Raji (cell line): Measurements from ENCODE around the gene NKX2-3.

Experiments
- POLR2A ChIP-seq: IDR thresholded peaks from 2 replicates; pipeline ENCODE4 v1.6.1; 2011; ENCODE audit warnings: low read depth, low read length, control low read depth; ENCODE audit not compliant: insufficient read depth

Gene NKX2-3

DNA sequence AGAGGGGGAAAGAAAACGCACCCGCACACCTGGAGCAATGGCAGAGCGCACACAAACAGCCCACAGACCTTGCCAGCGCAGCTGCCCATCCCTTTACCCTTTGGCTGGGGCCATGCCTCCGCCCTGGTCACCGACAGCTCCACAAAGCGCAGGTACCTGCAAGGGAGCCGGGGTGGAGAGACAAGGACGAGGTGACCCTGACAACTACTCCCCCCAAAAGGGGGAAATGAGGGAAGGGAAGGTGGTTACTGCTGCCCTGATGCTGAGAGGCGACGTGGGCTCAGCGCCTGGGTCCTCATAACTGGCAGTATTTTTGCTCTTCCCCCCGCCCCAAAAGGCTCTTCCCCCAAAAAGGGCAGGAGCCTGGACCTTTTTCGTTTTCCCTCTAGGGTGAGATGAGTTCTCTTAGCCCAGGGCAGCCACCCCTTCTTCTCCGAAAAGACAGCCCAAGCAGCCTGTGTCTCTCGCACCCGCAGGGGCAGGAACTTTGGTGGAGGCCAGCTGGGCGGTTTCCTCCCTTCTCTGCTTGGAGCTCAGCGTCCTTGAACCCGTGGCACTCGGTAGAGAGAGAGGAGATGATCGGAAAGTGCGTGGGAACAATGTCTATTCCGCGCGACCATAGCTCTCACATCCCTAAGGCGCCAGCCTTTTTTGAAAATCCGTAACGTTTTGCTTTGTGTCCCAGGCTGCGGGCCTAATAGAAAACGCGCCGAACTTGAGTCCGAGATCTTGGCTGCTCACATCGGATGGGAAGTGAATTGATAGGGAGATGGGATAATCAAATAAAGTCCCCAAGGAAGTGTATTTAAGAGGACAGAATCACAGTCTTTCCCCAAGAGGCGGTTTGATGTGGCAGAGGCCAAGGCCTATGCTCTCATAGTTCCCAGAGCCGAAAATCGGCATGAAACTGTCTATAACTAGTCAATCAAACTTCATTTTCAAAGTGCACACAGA lies 1.0 kb downstream of the NKX2-3 start:
- no peak for TF ChIP-seq POLR2A

DNA sequence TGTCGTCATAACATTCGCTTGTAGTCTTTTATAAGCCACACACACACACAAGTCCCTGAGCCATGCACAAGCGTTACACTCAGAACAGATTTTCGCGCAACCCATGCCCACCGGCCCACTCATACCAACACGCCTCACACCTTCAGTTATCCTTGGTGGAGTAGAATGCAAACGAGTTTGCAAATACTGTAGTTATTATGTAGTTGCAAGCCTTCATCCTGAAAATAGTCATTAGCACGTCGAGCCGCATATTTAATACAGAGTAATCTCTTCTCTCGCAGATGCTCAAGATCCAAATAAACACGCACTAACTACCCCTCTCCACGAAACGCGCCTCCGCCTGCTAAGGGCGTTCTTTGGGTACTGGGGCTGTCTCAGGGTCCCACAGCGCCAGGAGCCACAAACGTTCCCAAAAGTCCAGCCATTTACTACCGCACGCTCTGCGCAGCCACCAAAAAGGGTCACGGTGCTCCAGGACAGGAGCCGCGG lies 1.8 kb downstream of the NKX2-3 start:
- no peak for TF ChIP-seq POLR2A

DNA sequence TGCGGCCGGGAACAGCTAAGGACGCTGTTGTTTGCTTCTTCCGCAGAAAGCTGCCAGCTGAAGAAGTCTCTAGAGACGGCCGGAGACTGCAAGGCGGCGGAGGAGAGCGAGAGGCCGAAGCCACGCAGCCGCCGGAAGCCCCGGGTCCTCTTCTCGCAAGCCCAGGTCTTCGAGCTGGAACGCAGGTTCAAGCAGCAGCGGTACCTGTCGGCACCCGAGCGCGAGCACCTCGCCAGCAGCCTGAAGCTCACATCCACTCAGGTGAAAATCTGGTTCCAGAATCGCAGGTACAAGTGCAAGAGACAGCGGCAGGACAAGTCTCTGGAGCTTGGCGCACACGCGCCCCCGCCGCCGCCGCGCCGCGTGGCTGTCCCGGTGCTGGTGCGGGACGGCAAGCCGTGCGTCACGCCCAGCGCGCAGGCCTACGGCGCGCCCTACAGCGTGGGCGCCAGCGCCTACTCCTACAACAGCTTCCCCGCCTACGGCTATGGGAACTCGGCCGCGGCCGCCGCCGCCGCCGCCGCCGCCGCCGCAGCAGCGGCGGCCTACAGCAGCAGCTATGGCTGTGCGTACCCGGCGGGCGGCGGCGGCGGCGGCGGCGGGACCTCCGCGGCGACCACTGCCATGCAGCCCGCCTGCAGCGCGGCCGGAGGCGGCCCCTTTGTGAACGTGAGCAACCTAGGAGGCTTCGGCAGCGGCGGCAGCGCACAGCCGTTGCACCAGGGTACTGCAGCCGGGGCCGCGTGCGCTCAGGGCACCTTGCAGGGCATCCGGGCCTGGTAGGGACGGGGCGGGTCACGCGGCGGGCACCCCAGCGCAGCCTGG lies 2.4 kb downstream of the NKX2-3 start:
- TF ChIP-seq POLR2A, result no peak

DNA sequence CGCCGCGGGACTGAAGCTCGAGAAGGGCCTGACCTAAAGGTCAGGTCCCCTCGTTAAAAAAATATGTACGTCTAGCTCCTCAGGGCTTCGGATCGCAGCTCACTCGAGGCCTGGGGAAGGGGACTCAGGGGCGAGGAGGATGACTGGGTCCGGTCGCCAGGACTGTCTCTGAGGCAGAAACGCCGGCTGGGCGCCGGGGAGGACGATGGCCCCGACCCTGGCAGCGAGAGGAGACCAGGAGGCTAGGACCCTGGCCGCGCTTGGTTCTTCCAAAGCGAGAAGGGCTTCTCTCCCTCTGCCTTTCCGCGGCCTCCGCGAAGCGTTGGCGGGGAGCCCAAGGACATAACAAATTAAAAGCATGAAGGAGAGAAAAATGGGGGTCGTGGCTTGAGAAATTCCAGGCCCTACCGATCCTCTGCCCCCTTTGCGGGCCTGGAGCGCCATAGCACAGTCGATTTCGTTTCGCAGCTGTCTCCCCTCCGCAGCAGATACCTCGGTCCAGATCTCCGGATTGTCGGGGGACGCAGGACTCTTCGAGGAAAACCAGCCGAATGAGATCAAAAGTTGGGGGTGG lies 3.1 kb downstream of the NKX2-3 start:
- no peak for TF ChIP-seq POLR2A

DNA sequence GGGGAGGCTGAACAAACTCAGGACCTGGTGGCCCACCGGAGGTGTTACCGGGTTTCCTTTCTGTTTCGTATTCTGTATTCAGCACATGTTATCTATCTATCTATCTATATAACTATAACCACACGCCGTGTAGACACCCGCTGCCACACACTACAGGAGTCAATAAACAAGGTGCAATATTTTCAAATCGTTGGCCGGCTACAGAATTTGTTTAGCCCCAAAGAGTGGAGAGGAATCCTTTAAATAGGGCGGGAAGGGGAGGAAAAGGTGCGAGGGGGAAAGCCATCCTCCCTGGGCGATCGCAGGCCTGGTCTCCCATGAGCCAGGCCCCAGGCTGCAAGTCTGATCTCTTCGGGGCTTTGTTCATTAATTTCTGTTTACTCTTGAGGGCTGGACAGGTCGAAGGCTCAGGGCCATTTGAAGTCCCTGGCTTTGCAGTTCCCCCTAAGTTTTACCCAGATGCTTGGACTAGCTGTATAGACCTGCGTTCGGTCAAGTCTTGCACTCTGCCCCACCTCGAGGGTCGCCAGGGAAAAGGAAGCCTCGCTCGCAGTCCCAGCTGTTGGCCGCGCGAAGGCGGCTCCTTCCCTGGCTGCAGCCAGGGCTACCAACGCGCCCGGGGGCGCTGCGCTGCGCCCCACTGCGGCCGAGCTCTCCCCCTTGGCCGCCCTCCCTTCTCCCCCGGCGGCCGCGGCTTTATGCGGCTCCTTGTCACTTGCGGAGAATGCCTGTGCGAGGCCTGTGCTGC lies 3.8 kb downstream of the NKX2-3 start:
- no peak for TF ChIP-seq POLR2A

DNA sequence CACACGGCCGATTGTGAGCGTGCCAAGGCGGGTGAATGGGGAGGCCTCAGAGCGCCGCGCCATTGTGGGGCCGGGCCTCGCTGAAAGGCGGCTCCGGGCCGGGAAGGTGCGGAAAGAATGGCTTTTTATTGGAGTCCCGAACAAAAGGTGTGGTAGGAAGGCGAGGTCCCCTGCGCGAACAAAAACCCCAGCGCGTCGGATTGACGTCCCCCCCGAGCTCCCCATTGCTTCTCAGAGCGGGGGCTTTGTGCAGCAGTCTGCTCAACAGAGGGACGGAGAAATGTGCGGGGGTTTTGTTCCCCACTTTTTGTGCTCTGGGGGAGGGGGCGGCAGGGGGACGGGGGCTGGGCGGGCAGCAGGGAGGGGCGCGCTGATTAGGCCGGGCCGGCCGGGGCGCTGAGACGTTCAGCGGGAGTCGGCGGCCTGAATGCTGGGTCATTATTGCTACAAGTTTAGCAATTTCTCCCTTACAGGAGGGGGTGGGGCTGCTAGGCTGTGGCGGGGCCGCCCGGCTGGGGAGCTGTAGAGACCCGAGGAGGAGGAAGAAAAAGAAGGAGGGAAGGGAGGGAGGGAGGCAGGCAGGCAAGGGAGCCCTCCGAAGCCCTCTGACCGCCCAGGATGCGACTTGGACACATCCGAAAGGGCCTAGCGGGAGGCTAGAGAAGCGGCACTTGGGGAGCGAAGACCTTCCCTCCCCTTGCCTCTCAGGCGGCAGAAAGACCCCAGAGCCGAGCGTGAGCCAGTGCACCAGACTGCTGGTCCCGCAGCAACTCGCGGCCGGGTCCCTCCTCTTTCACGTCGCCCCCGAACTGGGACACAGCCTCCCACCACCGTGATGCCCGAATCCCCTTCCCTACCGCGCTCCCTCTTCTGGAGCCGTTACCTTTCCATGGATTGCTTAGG lies 4.6 kb downstream of the NKX2-3 start:
- no peak for TF ChIP-seq POLR2A

DNA sequence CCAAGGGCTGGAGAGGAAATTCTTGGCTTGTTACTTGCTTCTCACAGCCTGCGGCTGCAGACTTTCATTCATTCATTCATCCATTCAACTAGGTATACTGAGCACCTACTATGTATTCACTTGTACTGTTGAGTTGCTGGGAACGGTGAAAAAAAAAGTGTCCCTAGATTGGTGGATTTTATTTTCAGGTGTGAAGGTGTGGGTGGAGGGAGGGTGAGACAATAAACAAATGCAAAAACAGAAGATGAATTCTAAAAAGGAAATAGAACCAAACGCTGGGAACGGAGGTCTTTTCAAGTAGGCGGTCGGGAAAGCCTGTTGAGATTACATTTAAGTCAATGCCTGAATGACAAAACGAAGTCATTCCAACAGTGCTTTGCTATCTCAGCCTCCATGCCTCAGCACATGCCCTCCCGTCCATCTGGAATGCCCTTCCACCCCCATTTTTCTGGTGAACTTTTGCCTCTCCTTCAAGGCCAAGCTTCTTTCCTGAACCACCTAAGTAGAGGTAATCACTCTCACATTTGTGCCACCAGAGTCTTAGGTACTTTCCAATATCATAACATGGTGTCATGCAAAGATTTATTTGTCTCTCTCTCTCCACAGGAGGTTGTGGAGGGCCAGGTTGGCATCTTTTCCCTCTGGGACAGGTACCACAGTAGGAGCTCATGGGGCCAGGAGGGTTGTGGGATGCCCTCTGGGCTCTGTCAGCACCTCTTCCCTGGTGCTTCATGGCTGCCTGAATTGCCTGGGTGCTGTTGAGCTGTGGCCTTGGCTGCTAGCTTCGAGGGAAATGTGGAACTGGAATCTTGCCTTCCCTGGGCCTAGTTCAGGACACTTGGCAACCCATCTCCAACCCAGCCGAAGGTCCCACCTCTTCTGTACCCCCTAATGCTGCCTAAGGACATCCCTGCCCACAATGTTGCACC lies 5.5 kb downstream of the NKX2-3 start:
- TF ChIP-seq POLR2A, result no peak

DNA sequence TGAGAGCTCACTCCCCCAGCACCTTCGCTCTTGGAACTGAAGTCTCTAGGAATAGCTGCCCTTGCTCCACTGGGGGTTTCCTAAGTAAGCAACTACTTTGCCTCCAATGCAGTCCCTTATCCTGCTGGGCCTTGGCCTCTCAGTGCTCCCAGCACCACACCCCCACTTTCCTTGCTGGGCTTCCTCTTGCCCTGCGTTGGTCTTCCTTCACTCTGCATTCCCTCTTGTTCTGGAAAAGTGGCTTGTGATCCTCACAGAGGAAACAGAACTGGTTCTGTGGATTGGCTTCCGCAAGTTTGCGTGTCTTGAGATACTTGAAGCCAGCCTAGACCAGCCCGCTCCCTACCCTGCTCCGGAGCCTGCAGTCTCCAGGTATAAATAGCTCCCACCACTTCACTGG lies 6.4 kb downstream of the NKX2-3 start:
- TF ChIP-seq POLR2A, result no peak

DNA sequence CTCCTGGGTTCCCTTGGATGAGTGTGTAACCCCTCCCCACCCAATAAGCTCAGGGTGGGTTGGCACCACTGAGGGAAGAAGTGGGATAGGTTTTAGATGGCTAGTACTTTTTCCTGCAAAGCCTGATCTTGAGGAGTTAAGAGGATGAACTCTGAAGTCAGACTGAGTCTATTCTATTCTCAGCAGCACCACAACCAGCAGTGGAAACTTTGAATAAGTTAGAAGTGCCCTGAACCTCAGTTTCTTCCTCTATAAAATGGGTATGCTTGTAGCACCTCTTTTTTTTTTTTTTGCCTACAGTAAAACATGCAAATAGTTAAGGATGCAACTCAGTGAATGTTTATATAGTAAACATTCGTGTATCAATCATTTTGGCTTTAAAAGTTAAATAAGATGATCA lies 7.1 kb downstream of the NKX2-3 start:
- TF ChIP-seq POLR2A, result no peak

DNA sequence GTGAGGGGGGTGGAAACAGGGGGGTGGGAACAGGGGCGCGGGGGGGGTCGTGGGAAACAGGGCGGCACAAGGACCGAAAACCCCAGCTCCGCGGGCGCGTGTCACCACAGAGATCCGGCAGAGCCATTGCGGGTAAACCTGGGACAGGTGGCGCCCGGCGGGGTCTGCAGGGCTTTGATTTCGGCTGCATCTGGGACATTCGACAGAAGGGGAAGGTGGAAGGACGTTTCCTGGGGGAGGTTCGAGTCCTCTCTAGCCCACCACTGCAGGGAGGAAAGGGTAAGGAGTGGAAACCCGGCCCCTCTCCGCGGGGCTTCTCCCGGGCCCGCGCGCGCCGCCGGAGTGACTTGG lies 7.5 kb downstream of the NKX2-3 start:
- TF ChIP-seq POLR2A, result no peak

DNA sequence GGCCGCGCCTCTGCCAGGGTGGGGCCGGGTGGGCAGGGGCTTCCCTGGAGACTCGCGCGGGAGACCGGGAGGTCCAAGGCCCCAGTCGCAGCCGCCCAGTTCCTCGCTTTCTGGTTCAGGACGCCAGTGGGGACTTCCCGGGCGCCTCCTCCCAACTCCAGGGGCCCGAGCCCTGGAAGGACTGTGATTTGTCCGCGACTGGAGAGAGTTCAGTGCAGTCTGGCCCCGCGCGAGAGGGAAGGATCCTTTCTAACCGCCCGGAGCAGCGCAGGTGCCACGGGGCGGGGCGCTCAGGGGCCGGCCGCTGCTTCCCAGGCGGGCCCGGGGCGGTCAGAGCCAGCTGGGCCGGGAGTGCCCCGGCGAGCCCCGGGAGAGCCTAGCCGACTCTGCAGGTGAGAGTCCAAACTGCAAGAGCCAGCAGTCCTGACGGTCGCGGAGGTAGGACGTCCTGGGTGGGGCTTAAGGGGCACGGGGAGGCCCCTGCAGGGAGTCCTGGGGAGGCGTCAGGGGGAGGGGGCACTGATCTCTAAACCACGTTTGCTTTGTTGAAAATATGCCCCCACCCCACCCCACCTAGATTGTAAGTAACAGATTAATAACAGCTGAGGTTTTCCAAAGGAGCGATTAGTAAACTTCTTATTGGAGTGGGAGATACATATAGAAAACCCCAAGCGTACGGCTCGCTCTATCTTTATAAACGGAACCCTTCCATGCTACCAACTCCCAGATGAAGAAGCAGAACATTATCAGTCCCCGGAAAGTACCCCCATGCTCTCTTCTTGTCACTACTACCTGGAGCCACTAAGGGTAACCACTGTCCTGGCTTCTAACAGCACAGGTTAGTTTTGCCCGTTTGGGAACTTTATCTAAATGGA lies 8.2 kb downstream of the NKX2-3 start:
- no peak for TF ChIP-seq POLR2A

DNA sequence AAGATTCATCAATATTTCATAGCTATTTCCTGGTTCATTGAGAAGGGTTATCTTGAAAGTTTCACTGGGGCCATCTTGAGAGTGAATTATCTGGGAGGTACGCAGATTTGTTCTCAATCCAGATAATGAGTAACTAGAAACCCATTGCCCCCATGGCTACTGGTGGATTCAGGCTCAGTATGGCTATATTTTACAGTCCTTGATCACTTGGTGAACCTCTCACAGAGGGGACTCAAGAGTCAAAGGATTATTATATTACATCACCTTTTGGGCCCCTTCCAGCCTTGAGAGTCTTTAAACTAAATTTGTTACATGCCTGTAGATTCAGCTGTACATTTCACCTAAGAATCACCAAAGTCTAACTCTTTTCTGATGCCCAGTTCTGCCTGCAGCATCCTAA lies 11.6 kb downstream of the NKX2-3 start:
- TF ChIP-seq POLR2A, result no peak
